Adrenal gland (tissue), 5 donors: ENCODE measurements around the gene TNFRSF1B.

Experiments used
- CTCF ChIP-seq, 6 experiments: fragments of 450-650 bp in 4 of 6; fragments of 200-600 bp in 2 of 6; sonication (generic) in 1 of 6; IDR thresholded peaks; 1 replicate in 5 of 6; 2 replicates in 1 of 6; pipeline versions ENCODE4 v1.5.1 to v1.8.0; 2016 to 2021; ENCODE audit warnings: antibody characterized with exemption in 6 of 6, mild to moderate bottlenecking in 2 of 6, moderate library complexity in 1 of 6
- POLR2A ChIP-seq, 2 donors: fragments of 450-650 bp; IDR thresholded peaks; one replicate each; pipeline ENCODE4 v1.6.1; 2017; ENCODE audit warnings: antibody characterized with exemption in 2 of 2, mild to moderate bottlenecking in 2 of 2, moderate library complexity in 1 of 2
- donor health status: DM: no; HTN: no; CAD: no.

- no peak for TF ChIP-seq POLR2A (IDR thresholded peaks at IDR 0.05)
- no peak for TF ChIP-seq CTCF (IDR thresholded peaks at IDR 0.05)
Measured at GRCh38 chr1:12168451-12169160, 1.8 kb downstream of the TNFRSF1B start.
